Liver (tissue), 9 donors: ENCODE measurements around the gene GPM6B. TPM values are rescaled to one million over a fixed set of nuclear protein-coding genes. Genes with fewer than 3 reads are reported as not detected.

Experiments
- DNase-seq: peaks from one replicate; pipeline ENCODE4 v3.0.0-alpha.2; 2017; ENCODE audit warnings: low spot score
- H3K27ac ChIP-seq, 2 donors: one replicate each; pipeline ENCODE4 v1.7.0; 2013; ENCODE audit warnings: inconsistent platforms in 2 of 2, low read length in 2 of 2, control low read depth in 1 of 2, low read depth in 1 of 2, mild to moderate bottlenecking in 1 of 2
- H3K27me3 ChIP-seq, 4 donors: one replicate each; pipeline versions ENCODE4 v1.6.1 to v1.7.0; 2013; ENCODE audit warnings: low read length in 3 of 4, inconsistent platforms in 1 of 4, mild to moderate bottlenecking in 1 of 4, moderate library complexity in 1 of 4; ENCODE audit not compliant: control insufficient read depth in 4 of 4, insufficient read depth in 4 of 4
- H3K36me3 ChIP-seq, 4 donors: one replicate each; pipeline versions ENCODE4 v1.6.1 to v1.7.0; 2013; ENCODE audit warnings: low read length in 3 of 4, mild to moderate bottlenecking in 3 of 4, low read depth in 1 of 4, moderate library complexity in 1 of 4; ENCODE audit not compliant: control insufficient read depth in 4 of 4, insufficient read depth in 3 of 4
- H3K4me1 ChIP-seq, 4 donors: one replicate each; pipeline versions ENCODE4 v1.6.1 to v1.7.0; 2013; ENCODE audit warnings: low read length in 3 of 4, mild to moderate bottlenecking in 3 of 4, moderate library complexity in 1 of 4; ENCODE audit not compliant: control insufficient read depth in 4 of 4, insufficient read depth in 4 of 4
- H3K4me3 ChIP-seq, 3 donors: one replicate each; pipeline versions ENCODE4 v1.6.1 to v1.7.0; 2013; ENCODE audit warnings: low read length in 3 of 3, control low read depth in 1 of 3, low read depth in 1 of 3, mild to moderate bottlenecking in 1 of 3
- H3K9ac ChIP-seq, 2 donors: one replicate each; pipeline ENCODE4 v1.7.0; 2013; ENCODE audit warnings: low read length in 2 of 2, mild to moderate bottlenecking in 2 of 2, moderate library complexity in 2 of 2, control low read depth in 1 of 2, low read depth in 1 of 2
- H3K9me3 ChIP-seq, 4 donors: one replicate each; pipeline versions ENCODE4 v1.6.1 to v1.7.0; 2013; ENCODE audit warnings: low read length in 3 of 4; ENCODE audit not compliant: control insufficient read depth in 4 of 4
- ATF3 ChIP-seq: IDR thresholded peaks from 2 replicates; pipeline ENCODE4 v1.6.1; 2016; ENCODE audit warnings: antibody characterized with exemption
- EGR1 ChIP-seq, 2 donors: IDR thresholded peaks; 2 replicates each; pipeline ENCODE4 v1.6.1; 2016 to 2018; ENCODE audit warnings: antibody characterized with exemption in 2 of 2, low read depth in 2 of 2
- FOXA1 ChIP-seq: IDR thresholded peaks from 2 replicates; pipeline ENCODE4 v1.6.1; 2016; ENCODE audit warnings: antibody characterized with exemption
- FOXA2 ChIP-seq: IDR thresholded peaks from 2 replicates; pipeline ENCODE4 v1.6.1; 2016; ENCODE audit warnings: antibody characterized with exemption
- GABPA ChIP-seq, 2 donors: IDR thresholded peaks in 1 of 2; conservative IDR thresholded peaks in 1 of 2; 2 replicates each; pipeline ENCODE4 v1.6.1; 2016; ENCODE audit warnings: antibody characterized with exemption in 2 of 2, mild to moderate bottlenecking in 1 of 2, moderate library complexity in 1 of 2
- HNF4A ChIP-seq, 2 donors: conservative IDR thresholded peaks; 2 replicates each; pipeline ENCODE4 v1.6.1; 2016; ENCODE audit warnings: antibody characterized with exemption in 2 of 2, mild to moderate bottlenecking in 2 of 2
- HNF4G ChIP-seq: IDR thresholded peaks from 2 replicates; pipeline ENCODE4 v1.6.1; 2016; ENCODE audit warnings: antibody characterized with exemption
- JUND ChIP-seq, 2 donors: IDR thresholded peaks; 2 replicates each; pipeline ENCODE4 v1.6.1; 2016; ENCODE audit warnings: antibody characterized with exemption in 2 of 2
- MAX ChIP-seq: IDR thresholded peaks from 2 replicates; pipeline ENCODE4 v1.6.1; 2016; ENCODE audit warnings: antibody characterized with exemption
- NR2F2 ChIP-seq: IDR thresholded peaks from 2 replicates; pipeline ENCODE4 v1.6.1; 2016; ENCODE audit warnings: antibody characterized with exemption
- RAD21 ChIP-seq, 2 donors: IDR thresholded peaks; 2 replicates each; pipeline ENCODE4 v1.6.1; 2016; ENCODE audit warnings: antibody characterized with exemption in 2 of 2, mild to moderate bottlenecking in 2 of 2
- REST ChIP-seq: IDR thresholded peaks from 2 replicates; pipeline ENCODE4 v1.6.1; 2016; ENCODE audit warnings: antibody characterized with exemption, mild to moderate bottlenecking
- RXRA ChIP-seq, 2 donors: IDR thresholded peaks; 2 replicates each; pipeline ENCODE4 v1.6.1; 2017 to 2018; ENCODE audit warnings: antibody characterized with exemption in 2 of 2, mild to moderate bottlenecking in 1 of 2
- SP1 ChIP-seq: IDR thresholded peaks from 2 replicates; pipeline ENCODE4 v1.6.1; 2018; ENCODE audit warnings: antibody characterized with exemption, mild to moderate bottlenecking
- TAF1 ChIP-seq: conservative IDR thresholded peaks from 2 replicates; pipeline ENCODE4 v1.6.1; 2016; ENCODE audit warnings: antibody characterized with exemption, mild to moderate bottlenecking
- YY1 ChIP-seq: IDR thresholded peaks from 2 replicates; pipeline ENCODE4 v1.6.1; 2016; ENCODE audit warnings: antibody characterized with exemption, mild to moderate bottlenecking
- ZBTB33 ChIP-seq: IDR thresholded peaks from 2 replicates; pipeline ENCODE4 v1.6.1; 2016; ENCODE audit warnings: antibody characterized with exemption
- WGBS: extraction: QIAGEN DNeasy Blood & Tissue Kit; methylation state at CpG from one replicate; pipeline ENCODE4 v1.1.7; 2013; 5-methylcytosine and 5-hydroxymethylcytosine counted together
- polyA plus RNA-seq, 2 donors: library from polyadenylated mRNA; stranded (reverse) in 1 of 2; unstranded in 1 of 2; fragments of 200-250 nt in 1 of 2; fragments of >200 nt in 1 of 2; fragmentation: Nextera tagmentation in 1 of 2; extraction: Ambion mirVana in 1 of 2; gene quantifications; one replicate each; pipeline versions ENCODE4 v1.2.1 to v1.2.3, GENCODE V29; 2013 to 2015
- total RNA-seq, 2 donors: library from RNA; depleted of rRNA; stranded (reverse); fragments of >200 nt; gene quantifications; one replicate each; pipeline ENCODE4 v1.2.3, GENCODE V29; 2014
- TF ChIP-seq, protein P1 (sequence below): fragments of 150-350 bp; IDR thresholded peaks from 2 replicates; pipeline ENCODE4 v1.5.1; 2017; ENCODE audit warnings: improper control_type of control experiment, low read depth, low read length; ENCODE audit not compliant: missing input control
- donor health status: healthy.
- donor health status: healthy.
- donor health status: healthy.
- donor health status: healthy.
- donor health status: healthy.

The GPM6B gene
- total and polyA plus RNA-seq, 4 donors: 0.42 to 2.3 (median 0.72) TPM

DNA sequence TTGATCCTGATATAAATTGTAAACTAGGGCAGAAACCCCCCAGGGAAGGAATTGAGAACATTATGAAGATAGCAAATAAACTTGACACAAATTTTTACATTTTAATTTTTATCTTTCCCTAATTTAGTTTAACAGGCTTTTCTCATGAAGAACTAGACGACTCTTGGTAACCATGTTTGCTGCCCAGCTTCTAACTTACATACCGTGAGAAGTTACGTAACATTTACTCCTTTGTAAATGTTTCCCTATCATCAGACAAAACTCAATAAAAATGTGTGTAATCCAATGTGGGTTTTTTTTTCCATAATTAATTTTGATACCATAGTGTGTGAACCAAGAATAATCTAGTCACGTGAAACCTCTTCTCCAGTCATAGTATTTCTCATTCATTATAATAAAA, 48.0 kb downstream of the GPM6B start:
- Histone ChIP-seq H3K9ac (no peak overlapping the region), H3K9me3 (no peaks in the 10 kb centered on the region), H3K27me3 (no peaks in the 10 kb centered on the region), H3K36me3 (peaks cover 0 to 29% (median 6%) of the 10 kb centered on the region in 4 donors), H3K27ac (no peak overlapping the region), H3K4me1 (peaks cover 0 to 5% (median 0%) of the 10 kb centered on the region in 4 donors), H3K4me3 (no peak overlapping the region)
- 78% methylated on average over 4 of the region's 4 CpGs for WGBS
- DNase-seq: no peak
- TF ChIP-seq FOXA2 (no peak), JUND (IDR thresholded peaks at IDR 0.05) (no peak), MAX (no peak), FOXA1 (no peak), GABPA (IDR thresholded peaks at IDR 0.05 in 1 of 2, conservative IDR thresholded peaks at IDR 0.05 in 1 of 2) (no peak), HNF4G (no peak), HNF4A (conservative IDR thresholded peaks at IDR 0.05) (no peak), NR2F2 (no peak), RXRA (IDR thresholded peaks at IDR 0.05) (no peak), SP1 (no peak), REST (no peak), ATF3 (no peak), EGR1 (IDR thresholded peaks at IDR 0.05; ENCODE audit: low read depth in 2 of 2) (no peak), ZBTB33 (no peak), YY1 (no peak), RAD21 (IDR thresholded peaks at IDR 0.05) (no peak), TAF1 (no peak)
- TF ChIP-seq, protein P1, sequence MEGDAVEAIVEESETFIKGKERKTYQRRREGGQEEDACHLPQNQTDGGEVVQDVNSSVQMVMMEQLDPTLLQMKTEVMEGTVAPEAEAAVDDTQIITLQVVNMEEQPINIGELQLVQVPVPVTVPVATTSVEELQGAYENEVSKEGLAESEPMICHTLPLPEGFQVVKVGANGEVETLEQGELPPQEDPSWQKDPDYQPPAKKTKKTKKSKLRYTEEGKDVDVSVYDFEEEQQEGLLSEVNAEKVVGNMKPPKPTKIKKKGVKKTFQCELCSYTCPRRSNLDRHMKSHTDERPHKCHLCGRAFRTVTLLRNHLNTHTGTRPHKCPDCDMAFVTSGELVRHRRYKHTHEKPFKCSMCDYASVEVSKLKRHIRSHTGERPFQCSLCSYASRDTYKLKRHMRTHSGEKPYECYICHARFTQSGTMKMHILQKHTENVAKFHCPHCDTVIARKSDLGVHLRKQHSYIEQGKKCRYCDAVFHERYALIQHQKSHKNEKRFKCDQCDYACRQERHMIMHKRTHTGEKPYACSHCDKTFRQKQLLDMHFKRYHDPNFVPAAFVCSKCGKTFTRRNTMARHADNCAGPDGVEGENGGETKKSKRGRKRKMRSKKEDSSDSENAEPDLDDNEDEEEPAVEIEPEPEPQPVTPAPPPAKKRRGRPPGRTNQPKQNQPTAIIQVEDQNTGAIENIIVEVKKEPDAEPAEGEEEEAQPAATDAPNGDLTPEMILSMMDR: no peak
